OCI-LY1 (cell line): ENCODE results near the gene TEN1.

ENCODE experiments used
- CTCF ChIP-seq: fragments of 200-600 bp; sonication (generic), shearing (Covaris generic); IDR thresholded peaks from 2 replicates; pipeline ENCODE4 v1.5.1; 2017; ENCODE audit warnings: mild to moderate bottlenecking, antibody characterized with exemption, low read length, moderate library complexity, mixed read lengths
- EZH2 ChIP-seq: fragments of 200-600 bp; sonication (generic), shearing (Covaris generic); IDR thresholded peaks from 2 replicates; pipeline ENCODE4 v1.8.0; 2017; ENCODE audit warnings: borderline replicate concordance, mixed run types, mild to moderate bottlenecking, antibody characterized with exemption, low read length, moderate library complexity, mixed read lengths

GRCh38 chr17:75959051-75959838 is 19.8 kb upstream of the TEN1 start:
- TF ChIP-seq CTCF (no peak), EZH2 (no peak)
